ENCODE results near the gene SLC8A3. TPM values are rescaled to one million over a fixed set of nuclear protein-coding genes. Genes with fewer than 3 reads are reported as not detected.

SLC8A3 gene
- total RNA-seq, 2 experiments from 2014 or later: not detected

DNA sequence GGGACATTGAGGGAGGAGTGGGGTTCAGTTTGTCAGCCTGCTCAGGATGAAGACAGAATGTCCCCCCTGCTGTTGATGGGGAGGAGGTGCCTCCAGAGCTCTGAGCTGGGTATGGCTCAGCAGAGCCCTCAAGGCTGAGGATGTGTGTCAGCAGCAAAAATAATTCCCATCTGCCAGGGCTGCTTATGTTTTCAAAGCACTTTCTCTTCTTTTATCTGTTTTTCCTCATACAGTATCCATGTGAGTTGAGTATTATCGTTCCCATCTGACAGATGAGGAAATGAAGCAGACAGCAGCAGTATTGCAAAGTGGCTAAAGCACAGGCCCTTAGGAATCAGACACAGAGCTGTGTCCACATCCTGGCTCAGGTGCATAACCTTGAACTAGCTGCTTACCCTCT lies 94.1 kb downstream of the SLC8A3 start:
- no peak overlapping the region for H3K4me3 ChIP-seq (ENCODE audit: low read depth, low read length, poor library complexity, severe bottlenecking)
- H3K9me2 ChIP-seq (ENCODE audit: insufficient read depth, low read length): no peaks in the 10 kb centered on the region
- TF ChIP-seq CTCF (conservative IDR thresholded peaks at IDR 0.05; ENCODE audit: low read length) (no peak), EZH2phosphoT487 (IDR thresholded peaks at IDR 0.05; ENCODE audit: borderline replicate concordance, low read depth, low read length) (no peak)
- no TSS peak for BruUV-seq (replicated peaks)
- intact Hi-C loops (cut with micrococcal nuclease; ENCODE audit: unreplicated experiment): no loop called here
- DNase-seq (ENCODE audit: low spot score): no peak
- H2AFZ ChIP-seq (ENCODE audit: low read length): no peak overlapping the region
- no peak overlapping the region for H3K4me2 ChIP-seq (ENCODE audit: low read length)
- no peaks in the 10 kb centered on the region for H3K4me1 ChIP-seq (ENCODE audit: insufficient read depth, low read length, poor library complexity, severe bottlenecking)
- CTCF ChIA-PET (ENCODE audit: unreplicated experiment): no interaction called here
- H4K20me1 ChIP-seq (ENCODE audit: insufficient read depth, low read length): no peaks in the 10 kb centered on the region
- no peaks in the 10 kb centered on the region for H3K9me3 ChIP-seq (ENCODE audit: low read length)
- no peaks in the 10 kb centered on the region for H3K36me3 ChIP-seq (ENCODE audit: insufficient read depth, low read length)
- no peak overlapping the region for H3K27ac ChIP-seq (ENCODE audit: low read depth, low read length, poor library complexity, severe bottlenecking)
- H3K79me2 ChIP-seq (ENCODE audit: insufficient read depth, low read depth, low read length): no peaks in the 10 kb centered on the region
- POLR2A ChIA-PET: no interaction called here

DNA sequence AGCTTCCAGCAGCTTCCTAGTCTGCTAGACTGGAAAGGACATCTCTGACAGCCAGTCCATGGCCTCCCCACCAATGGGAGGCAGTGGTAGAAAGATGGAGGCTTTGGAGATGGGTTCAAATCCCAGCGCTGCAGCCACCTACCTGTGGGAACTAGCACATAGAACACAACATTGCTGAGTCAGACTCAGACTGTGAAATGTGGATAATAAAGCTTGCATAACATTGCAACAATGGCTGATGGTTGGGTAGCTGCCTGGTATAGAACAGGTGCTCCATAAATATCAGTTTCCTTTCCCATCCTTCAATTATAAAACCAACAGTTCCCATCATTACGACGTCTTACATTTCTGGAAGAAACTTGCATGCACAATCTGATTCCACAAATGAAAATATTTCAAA lies 94.6 kb downstream of the SLC8A3 start:
- TF ChIP-seq EZH2phosphoT487 (IDR thresholded peaks at IDR 0.05; ENCODE audit: borderline replicate concordance, low read depth, low read length) (no peak), CTCF (conservative IDR thresholded peaks at IDR 0.05; ENCODE audit: low read length) (no peak)
- H4K20me1 ChIP-seq (ENCODE audit: insufficient read depth, low read length): no peaks in the 10 kb centered on the region
- no TSS peak for BruUV-seq (replicated peaks)
- no peak overlapping the region for H3K4me2 ChIP-seq (ENCODE audit: low read length)
- no peak for DNase-seq (ENCODE audit: low spot score)
- no peak overlapping the region for H3K27ac ChIP-seq (ENCODE audit: low read depth, low read length, poor library complexity, severe bottlenecking)
- CTCF ChIA-PET (ENCODE audit: unreplicated experiment): no interaction called here
- H3K36me3 ChIP-seq (ENCODE audit: insufficient read depth, low read length): no peaks in the 10 kb centered on the region
- H3K4me3 ChIP-seq (ENCODE audit: low read depth, low read length, poor library complexity, severe bottlenecking): no peak overlapping the region
- no peaks in the 10 kb centered on the region for H3K79me2 ChIP-seq (ENCODE audit: insufficient read depth, low read depth, low read length)
- H3K4me1 ChIP-seq (ENCODE audit: insufficient read depth, low read length, poor library complexity, severe bottlenecking): no peaks in the 10 kb centered on the region
- no peak overlapping the region for H2AFZ ChIP-seq (ENCODE audit: low read length)
- no peaks in the 10 kb centered on the region for H3K9me3 ChIP-seq (ENCODE audit: low read length)
- intact Hi-C loops (cut with micrococcal nuclease; ENCODE audit: unreplicated experiment): no loop called here
- POLR2A ChIA-PET: interaction anchor here (0.6 kb wide), 1 partner anchor 29 kb away, joined by 3 read pairs; no protein-coding TSS in a partner anchor
- no peaks in the 10 kb centered on the region for H3K9me2 ChIP-seq (ENCODE audit: insufficient read depth, low read length)

DNA sequence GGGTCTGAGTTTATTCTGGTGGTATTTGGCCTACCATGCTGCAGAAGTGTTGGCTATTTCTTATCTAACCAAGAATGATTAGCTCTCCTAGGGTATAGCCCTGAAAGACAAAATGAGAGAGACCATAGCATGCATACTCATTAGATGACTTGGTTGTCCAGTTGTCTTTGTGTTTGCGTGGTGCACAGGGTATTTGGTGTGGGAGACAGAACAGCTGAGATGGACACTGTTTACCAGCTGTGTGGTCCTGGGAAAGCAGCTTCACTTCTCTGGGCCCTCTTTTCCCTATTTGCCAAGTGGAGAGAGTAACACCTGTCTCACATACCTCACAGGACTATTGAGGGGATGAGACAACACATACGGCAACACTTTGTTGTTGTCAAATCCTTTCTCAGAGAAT lies 95.6 kb downstream of the SLC8A3 start:
- DNase-seq (ENCODE audit: low spot score): no peak
- ChIA-PET POLR2A (no interaction called here), CTCF (ENCODE audit: unreplicated experiment) (no interaction called here)
- Histone ChIP-seq H3K4me3 (ENCODE audit: low read depth, low read length, poor library complexity, severe bottlenecking) (no peak overlapping the region), H2AFZ (ENCODE audit: low read length) (no peak overlapping the region), H3K79me2 (ENCODE audit: insufficient read depth, low read depth, low read length) (no peaks in the 10 kb centered on the region), H3K4me1 (ENCODE audit: insufficient read depth, low read length, poor library complexity, severe bottlenecking) (no peaks in the 10 kb centered on the region), H3K9me2 (ENCODE audit: insufficient read depth, low read length) (no peaks in the 10 kb centered on the region), H3K36me3 (ENCODE audit: insufficient read depth, low read length) (no peaks in the 10 kb centered on the region), H3K27ac (ENCODE audit: low read depth, low read length, poor library complexity, severe bottlenecking) (no peak overlapping the region), H4K20me1 (ENCODE audit: insufficient read depth, low read length) (no peaks in the 10 kb centered on the region), H3K9me3 (ENCODE audit: low read length) (no peaks in the 10 kb centered on the region), H3K4me2 (ENCODE audit: low read length) (no peak overlapping the region)
- no TSS peak for BruUV-seq (replicated peaks)
- TF ChIP-seq CTCF (conservative IDR thresholded peaks at IDR 0.05; ENCODE audit: low read length): no peak
- intact Hi-C loops (cut with micrococcal nuclease; ENCODE audit: unreplicated experiment): no loop called here
